MG63 (cell line): ENCODE results near the gene BEST4. TPM values are rescaled to one million over a fixed set of nuclear protein-coding genes. Genes with fewer than 3 reads are reported as not detected.
"Not testable (repeated sequence)": the region's sequence is repeated elsewhere in the genome, so short reads cannot be mapped to it uniquely, and the experiment has no call there.

ENCODE experiments used
- DNase-seq: peaks from one replicate; pipeline ENCODE4 v3.0.0-alpha.2; 2020
- H3K27me3 ChIP-seq: fragments of 250-450 bp; sonication (Bioruptor Pico); 2 replicates; pipeline ENCODE4 v1.5.1; 2020; ENCODE audit warnings: mild to moderate bottlenecking, moderate library complexity
- H3K36me3 ChIP-seq: fragments of 250-450 bp; sonication (Bioruptor Pico); 2 replicates; pipeline ENCODE4 v1.5.1; 2020; ENCODE audit warnings: mild to moderate bottlenecking, moderate library complexity
- H3K4me3 ChIP-seq: fragments of 250-450 bp; sonication (Bioruptor Pico); 2 replicates; pipeline ENCODE4 v1.5.1; 2020; ENCODE audit warnings: mild to moderate bottlenecking, moderate library complexity
- H3K9me3 ChIP-seq: fragments of 250-450 bp; sonication (Bioruptor Pico); 2 replicates; pipeline ENCODE4 v1.5.1; 2020; ENCODE audit warnings: mild to moderate bottlenecking, moderate library complexity
- total RNA-seq: library from RNA; depleted of rRNA; stranded (reverse); fragments of >200 nt; shearing (Covaris generic); gene quantifications from 2 replicates; pipeline ENCODE4 v1.2.3, GENCODE V29; 2014; ENCODE audit warnings: low replicate concordance; rRNA removed

BEST4 gene
- total RNA-seq, 1 experiment from 2014 or later, result not detected

DNA sequence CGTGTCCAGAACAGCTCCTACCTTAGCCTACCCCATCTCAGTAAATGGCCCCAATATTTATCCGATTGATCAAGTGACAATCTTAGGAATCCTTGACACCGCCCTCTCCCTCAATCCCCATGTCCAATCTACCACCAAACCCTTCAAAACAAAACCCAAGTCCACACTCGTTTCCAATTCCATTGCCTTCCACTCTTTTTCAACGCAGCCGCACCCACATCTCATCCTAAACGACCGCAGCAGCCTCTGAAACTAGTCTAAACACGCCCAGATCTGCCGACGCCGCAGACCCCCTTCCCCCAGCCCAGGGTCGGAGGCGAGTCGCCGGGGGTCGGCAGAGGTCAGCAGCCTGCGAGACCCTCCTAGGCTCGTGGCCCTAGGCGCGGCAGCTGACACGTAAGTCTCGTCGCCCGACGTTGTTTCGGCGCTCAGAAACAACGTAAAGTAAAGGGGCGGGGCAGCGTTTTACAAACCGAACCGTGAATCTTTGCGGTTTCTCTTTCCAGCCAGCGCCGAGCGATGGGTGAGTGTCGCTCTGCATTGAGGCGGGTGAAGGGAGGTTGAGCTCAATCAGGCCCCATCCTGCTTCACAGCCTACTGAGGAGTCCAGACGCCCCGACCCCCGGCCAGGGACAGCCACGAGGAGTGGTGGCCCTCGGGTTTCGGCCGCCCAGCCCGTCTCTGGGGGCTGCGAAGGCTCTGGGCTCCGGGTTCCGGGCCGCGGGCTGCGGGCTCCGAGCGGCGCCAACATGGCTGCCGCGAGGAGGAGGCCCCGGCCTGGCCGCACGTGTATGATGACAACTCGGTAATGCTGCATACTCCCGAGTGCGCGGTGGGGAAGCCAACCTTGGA lies 12.7 kb downstream of the BEST4 start, which contains the start of gene RPS8:
Gene RPS8 (plus strand): TSS at position 463 of the 852 bp plus-strand sequence. CDS start 57 bp downstream, at position 520.
- H3K36me3 ChIP-seq, result peaks cover 47% of the 10 kb centered on the region
- H3K27me3 ChIP-seq, result no peaks in the 10 kb centered on the region
- peak; percentile 90 for DNase-seq
- H3K9me3 ChIP-seq, result no peaks in the 10 kb centered on the region
- peak within 1 kb of the TSS; percentile 93 for H3K4me3 ChIP-seq

DNA sequence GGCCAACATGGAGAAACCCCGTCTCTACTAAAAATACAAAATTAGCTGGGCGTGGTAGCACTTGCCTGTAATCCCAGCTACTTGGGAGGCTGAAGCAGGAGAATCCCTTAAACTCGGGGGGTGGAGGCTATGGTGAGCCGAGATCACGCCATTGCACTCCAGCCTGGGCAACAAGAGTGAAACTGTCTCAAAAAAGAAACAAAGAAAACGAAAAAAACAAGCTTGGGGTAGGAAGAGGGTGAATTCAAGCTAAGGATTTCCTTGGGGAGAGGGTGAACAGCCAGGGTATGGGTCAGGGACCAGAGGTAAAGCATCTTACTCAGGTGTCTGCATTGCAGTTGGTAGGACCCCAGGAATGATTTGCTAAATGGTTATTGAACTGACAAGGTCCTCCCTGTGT lies 21.5 kb downstream of the BEST4 start:
- not testable (repeated sequence) for H3K9me3 ChIP-seq, H3K27me3 ChIP-seq, DNase-seq, H3K4me3 ChIP-seq
- H3K36me3 ChIP-seq, result peaks cover 48% of the 10 kb centered on the region

DNA sequence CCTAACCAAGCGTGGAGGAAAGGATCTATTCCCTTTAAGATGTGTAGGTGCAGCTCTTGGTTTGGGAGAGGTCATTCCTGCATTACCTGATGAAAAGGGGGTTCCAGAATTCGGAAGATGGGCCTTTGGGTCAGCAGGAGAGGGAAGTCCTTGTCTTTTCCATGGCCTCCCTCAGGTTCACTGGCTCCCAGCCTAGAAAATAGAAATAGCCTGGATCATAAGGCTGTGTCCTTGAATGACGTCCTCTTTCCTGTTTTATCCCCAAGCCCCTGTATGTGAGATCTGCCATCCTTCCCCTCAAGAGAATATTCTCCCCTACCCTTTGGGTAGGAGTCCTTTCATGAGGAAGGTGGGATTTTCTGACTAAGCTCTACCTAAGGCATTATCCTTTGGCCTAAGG lies 27.1 kb downstream of the BEST4 start:
- no peaks in the 10 kb centered on the region for H3K9me3 ChIP-seq
- peaks cover 84% of the 10 kb centered on the region for H3K36me3 ChIP-seq
- H3K27me3 ChIP-seq, result no peaks in the 10 kb centered on the region
- DNase-seq, result no peak
- H3K4me3 ChIP-seq, result no peak overlapping the region

DNA sequence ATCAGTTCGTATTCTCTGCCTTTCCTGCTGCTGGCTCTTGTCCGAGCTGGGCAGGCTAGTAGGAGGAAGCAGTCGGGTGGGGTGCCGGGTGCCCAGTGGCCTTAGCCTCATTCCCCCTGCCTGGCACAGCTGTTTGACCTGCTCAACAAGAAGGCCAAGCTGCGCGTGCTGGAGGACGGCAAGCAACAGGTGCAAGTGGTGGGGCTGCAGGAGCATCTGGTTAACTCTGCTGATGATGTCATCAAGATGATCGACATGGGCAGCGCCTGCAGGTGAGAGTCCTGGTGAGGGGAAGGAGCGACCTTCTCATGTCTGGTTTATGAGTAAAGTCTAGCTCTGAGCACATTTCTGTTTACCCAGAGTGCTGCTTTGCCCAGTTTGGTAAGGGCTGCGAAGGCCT lies 28.9 kb downstream of the BEST4 start:
- H3K27me3 ChIP-seq, result no peaks in the 10 kb centered on the region
- H3K36me3 ChIP-seq, result peaks cover 84% of the 10 kb centered on the region
- H3K9me3 ChIP-seq, result no peaks in the 10 kb centered on the region
- no peak overlapping the region for H3K4me3 ChIP-seq
- no peak for DNase-seq

DNA sequence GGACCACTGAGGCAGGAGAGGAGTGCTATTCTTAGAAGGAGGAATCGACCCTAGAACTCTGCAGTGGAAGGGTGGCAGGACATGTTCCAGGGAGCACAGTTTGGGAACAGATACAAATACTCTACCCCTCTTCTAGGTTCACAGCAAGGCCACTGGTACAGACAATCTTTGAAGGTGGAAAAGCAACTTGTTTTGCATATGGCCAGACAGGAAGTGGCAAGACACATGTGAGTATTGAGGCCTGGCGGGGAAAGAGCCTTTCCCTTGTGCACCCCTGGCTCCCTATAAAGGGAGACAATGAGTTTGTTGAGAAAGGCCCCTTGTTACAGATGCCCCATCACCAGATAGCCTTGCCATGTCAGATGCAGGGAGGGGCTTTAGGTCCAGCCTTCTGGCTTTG lies 30.6 kb downstream of the BEST4 start:
- no peak overlapping the region for H3K4me3 ChIP-seq
- H3K27me3 ChIP-seq, result no peaks in the 10 kb centered on the region
- H3K36me3 ChIP-seq, result peaks cover 84% of the 10 kb centered on the region
- no peak for DNase-seq
- no peaks in the 10 kb centered on the region for H3K9me3 ChIP-seq

DNA sequence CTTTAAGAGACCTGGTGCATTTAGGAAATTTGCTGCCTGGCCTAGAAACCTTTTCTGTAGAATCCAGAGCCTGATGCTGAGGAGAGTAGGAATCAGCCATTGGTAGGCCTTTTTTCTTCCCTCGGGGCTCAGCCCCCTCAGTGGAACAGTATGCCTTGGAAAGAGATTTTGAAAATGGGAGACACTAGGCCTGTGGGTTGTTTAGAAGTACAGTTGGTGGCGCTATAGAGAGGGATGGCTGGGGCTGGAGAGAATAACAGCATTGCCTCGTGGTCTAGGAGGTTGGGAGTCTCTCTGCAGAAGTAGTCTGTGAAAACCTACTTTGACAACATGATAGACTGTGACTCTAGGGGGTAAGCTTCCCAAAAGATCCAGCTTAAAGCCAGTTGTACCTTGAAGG lies 40.1 kb downstream of the BEST4 start:
- DNase-seq, result no peak
- H3K4me3 ChIP-seq, result no peak overlapping the region
- H3K36me3 ChIP-seq, result peaks cover 72% of the 10 kb centered on the region
- no peaks in the 10 kb centered on the region for H3K9me3 ChIP-seq
- H3K27me3 ChIP-seq, result no peaks in the 10 kb centered on the region

DNA sequence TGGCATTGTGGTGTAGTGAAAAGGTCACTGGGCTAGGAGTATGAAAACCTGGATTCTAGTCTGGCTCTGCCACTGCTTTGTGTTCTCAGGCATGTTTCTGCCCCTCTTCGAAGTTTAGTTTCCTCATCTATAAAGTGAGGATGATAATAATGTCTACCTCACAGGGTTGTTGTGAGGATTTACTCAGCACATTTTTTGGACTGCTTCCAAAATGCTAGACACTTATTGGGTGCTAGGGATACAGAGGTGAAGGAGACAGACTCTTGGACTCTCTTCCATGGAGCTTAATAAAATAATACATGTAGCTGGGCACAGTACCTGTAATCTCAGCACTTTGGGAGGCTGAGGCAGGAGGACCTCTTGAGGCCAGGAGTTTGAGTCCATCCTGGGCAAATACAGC lies 44.8 kb downstream of the BEST4 start:
- peaks cover 56% of the 10 kb centered on the region for H3K36me3 ChIP-seq
- no peaks in the 10 kb centered on the region for H3K27me3 ChIP-seq
- no peak for DNase-seq
- no peak overlapping the region for H3K4me3 ChIP-seq
- no peaks in the 10 kb centered on the region for H3K9me3 ChIP-seq

DNA sequence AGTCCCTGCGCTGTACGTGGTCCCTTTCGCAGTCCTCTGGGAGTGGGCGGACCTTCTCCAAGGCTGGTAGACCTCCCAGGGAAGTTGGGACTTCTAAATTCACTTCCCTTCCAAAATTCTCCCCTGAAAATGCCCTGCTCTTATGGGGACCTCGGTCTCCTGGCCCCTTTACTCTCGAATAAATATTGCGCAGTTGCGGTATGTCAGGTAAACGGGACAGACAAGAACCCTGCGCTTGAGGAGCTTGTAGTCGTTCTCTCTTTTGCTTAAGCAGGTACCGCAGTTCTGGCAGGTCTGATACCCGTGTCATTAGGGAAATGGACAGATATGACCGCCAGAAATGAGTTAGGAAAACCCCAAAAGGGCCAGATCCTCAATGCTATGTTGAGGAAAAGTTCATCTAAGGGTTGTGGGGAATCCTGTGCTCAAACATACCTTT lies 47.8 kb downstream of the BEST4 start:
- peak; percentile 21 for DNase-seq
- H3K27me3 ChIP-seq, result no peaks in the 10 kb centered on the region
- H3K4me3 ChIP-seq, result peak overlapping the region; percentile 77
- peaks cover 31% of the 10 kb centered on the region for H3K36me3 ChIP-seq
- no peaks in the 10 kb centered on the region for H3K9me3 ChIP-seq

DNA sequence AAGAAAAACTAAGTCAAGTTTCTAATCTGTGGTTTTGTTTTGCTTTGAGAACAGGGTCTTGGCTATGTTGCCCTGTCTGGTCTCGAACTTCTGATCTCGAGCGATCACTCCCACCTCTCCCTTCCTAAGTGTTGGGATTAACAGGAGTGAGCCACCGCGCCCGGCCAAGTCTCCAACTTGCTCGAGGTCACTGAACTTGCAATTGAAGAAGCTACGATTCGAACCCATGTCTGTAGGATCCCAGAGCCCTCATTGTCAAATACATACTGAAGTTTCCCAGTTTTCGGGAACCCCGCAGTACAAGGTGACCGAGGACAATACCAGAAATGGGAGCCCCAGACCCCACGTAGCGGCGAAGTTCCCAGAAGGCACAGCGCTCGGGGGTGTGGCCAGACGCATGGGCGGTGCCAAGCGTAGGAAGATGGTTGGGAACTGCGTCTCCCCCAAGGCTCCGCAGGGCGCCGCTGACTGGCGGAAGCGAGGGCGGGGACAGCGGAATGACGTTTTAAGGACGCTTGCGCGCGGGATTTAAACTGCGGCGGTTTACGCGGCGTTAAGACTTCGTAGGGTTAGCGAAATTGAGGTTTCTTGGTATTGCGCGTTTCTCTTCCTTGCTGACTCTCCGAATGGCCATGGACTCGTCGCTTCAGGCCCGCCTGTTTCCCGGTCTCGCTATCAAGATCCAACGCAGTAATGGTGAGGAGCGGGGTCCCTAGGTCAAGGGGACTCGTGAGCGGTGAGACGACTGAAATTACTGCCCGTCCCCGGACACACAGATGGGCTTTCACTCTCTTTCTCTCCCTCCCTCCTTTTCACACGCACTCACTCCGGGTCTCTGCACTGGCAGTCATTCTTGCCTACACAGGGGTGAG lies 48.4 kb downstream of the BEST4 start, which contains the start of gene KIF2C:
Gene KIF2C (plus strand): TSS at position 531 of the 872 bp plus-strand sequence. CDS start 96 bp downstream, at position 627.
- no peaks in the 10 kb centered on the region for H3K9me3 ChIP-seq
- peaks cover 27% of the 10 kb centered on the region for H3K36me3 ChIP-seq
- DNase-seq, result peak; percentile 97
- H3K4me3 ChIP-seq, result peak within 1 kb of the TSS; percentile 77
- H3K27me3 ChIP-seq, result no peaks in the 10 kb centered on the region

DNA sequence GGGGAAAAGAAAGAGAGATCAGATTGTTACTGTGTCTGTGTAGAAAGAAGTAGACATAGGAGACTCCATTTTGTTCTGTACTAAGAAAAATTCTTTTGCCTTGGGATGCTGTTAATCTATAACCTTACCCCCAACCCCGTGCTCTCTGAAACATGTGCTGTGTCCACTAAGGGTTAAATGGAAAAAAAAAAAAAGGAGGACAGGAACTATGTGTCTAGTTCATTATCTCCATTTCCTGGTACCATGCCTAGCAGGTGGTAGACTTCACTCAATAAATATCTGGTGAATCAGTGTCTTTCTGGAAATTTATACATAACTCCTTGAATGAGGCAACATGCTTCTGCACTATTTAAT lies 49.0 kb downstream of the BEST4 start:
- H3K27me3 ChIP-seq, H3K9me3 ChIP-seq, DNase-seq: not testable (repeated sequence)
- Histone ChIP-seq H3K36me3 (peaks cover 21% of the 10 kb centered on the region), H3K4me3 (peak overlapping the region; percentile 77)

DNA sequence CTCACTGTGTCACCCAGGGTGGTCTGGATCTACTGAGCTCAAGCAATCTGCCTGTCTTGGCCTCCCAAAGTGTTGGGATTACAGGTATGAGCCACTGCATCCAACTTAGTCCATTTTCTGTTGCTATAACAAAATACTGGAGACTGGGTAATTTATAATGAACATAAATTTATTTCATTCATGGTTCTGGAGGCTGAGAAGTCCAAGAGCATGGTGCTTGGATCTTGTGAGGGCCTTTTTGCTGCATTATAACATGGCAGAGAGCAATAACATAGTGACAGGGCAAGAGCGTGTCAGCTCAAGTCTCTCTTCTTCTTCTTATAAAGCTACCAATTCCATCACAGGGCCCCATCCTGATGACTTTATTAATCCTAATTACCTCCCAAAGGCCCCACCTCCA lies 52.0 kb downstream of the BEST4 start:
- H3K4me3 ChIP-seq, result no peak overlapping the region
- no peaks in the 10 kb centered on the region for H3K9me3 ChIP-seq
- H3K27me3 ChIP-seq, result no peaks in the 10 kb centered on the region
- no peak for DNase-seq
- H3K36me3 ChIP-seq, result peaks cover 3% of the 10 kb centered on the region

DNA sequence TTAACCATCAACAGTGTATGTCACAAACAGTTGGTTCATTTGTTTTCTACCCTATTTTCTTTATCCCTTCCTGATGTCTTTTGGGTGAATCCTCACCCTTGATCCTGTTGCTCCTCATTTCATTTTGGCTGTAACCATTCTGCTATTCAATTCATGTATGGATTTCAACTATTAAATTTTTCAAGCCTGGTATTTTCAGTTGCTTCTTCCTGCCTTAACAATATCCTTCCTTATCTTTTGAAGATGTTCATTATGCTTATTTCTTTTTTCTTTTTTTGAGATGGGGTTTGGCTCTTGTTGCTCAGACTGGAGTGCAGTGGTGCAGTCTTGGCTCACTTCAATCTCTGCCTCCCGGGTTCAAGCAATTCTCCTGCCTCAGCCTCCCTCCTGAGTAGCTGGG lies 54.2 kb downstream of the BEST4 start:
- no peaks in the 10 kb centered on the region for H3K9me3 ChIP-seq
- no peak for DNase-seq
- H3K36me3 ChIP-seq, result no peaks in the 10 kb centered on the region
- H3K27me3 ChIP-seq, result no peaks in the 10 kb centered on the region
- no peak overlapping the region for H3K4me3 ChIP-seq

Other genes starting within 250 kb of the BEST4 start
- gene TMEM53, start 113.7 kb downstream of the BEST4 start, total RNA-seq, result 1.5 and 10.6 TPM in 2 replicates
- not detected in 2 replicates for gene ARMH1, start 113.5 kb downstream of the BEST4 start, total RNA-seq
- gene RNU5D-1, start 57.0 kb downstream of the BEST4 start, total RNA-seq, result not detected in 2 replicates
- 39.0 and 54.1 TPM in 2 replicates for gene KIF2C, start 48.3 kb downstream of the BEST4 start, total RNA-seq
- gene RPS8, start 12.6 kb downstream of the BEST4 start, total RNA-seq, result 2,690 and 3,127 TPM in 2 replicates
- 5.3 and 5.9 TPM in 2 replicates for gene PLK3, start 12.2 kb upstream of the BEST4 start, total RNA-seq
- not detected in 2 replicates for gene DYNLT4, start 19.2 kb upstream of the BEST4 start, total RNA-seq
- 1.0 and 1.2 TPM in 2 replicates for gene BTBD19, start 20.4 kb upstream of the BEST4 start, total RNA-seq
- gene PTCH2, start 55.1 kb upstream of the BEST4 start, total RNA-seq, result not detected in 2 replicates
- gene EIF2B3, start 198.4 kb upstream of the BEST4 start, total RNA-seq, result 81.1 and 101 TPM in 2 replicates
- gene HECTD3, start 223.2 kb upstream of the BEST4 start, total RNA-seq, result 5.2 and 9.2 TPM in 2 replicates
- 99.8 and 133 TPM in 2 replicates for gene UROD, start 224.1 kb upstream of the BEST4 start, total RNA-seq